ENCODE data around the gene ACSF3. TPM values are rescaled to one million over a fixed set of nuclear protein-coding genes. Genes with fewer than 3 reads are reported as not detected.

The ACSF3 gene
- total RNA-seq, 1 experiment from 2014 or later, result 74.5 TPM

GRCh38 chr16:89150981-89151380 lies 57.3 kb downstream of the ACSF3 start:
- no peak overlapping the region for H3K4me3 ChIP-seq (replicated peaks in 1 of 2; ENCODE audit: low read depth in 1 of 2, low read length in 2 of 2)
- no peak overlapping the region for H3K27ac ChIP-seq (ENCODE audit: low read depth, low read length)
- CTCF ChIA-PET, result no interaction called here
- H3K36me3 ChIP-seq (ENCODE audit: control insufficient read depth in 1 of 2, insufficient read depth in 2 of 2, low read length in 2 of 2), result peaks cover 11 to 27% of the 10 kb centered on the region in 2 experiments; a peak in 2 of 4 replicates
- peaks cover 0 to 13% of the 10 kb centered on the region in 2 experiments; a peak in 1 of 4 replicates for H3K9me3 ChIP-seq (ENCODE audit: control insufficient read depth in 1 of 2, insufficient read depth in 1 of 2, low read depth in 1 of 2, low read length in 2 of 2)
- TF ChIP-seq YY1 (IDR thresholded peaks at IDR 0.05; ENCODE audit: extremely low read depth, insufficient replicate concordance, low read depth, low read length) (no peak), ELF1 (IDR thresholded peaks at IDR 0.05; ENCODE audit: borderline replicate concordance, low read depth) (no peak), ZFX (IDR thresholded peaks at IDR 0.05) (no peak), TCF7L2 (IDR thresholded peaks at IDR 0.05; ENCODE audit: borderline replicate concordance, extremely low read depth, insufficient read depth, insufficient read length) (no peak), POLR2AphosphoS5 (IDR thresholded peaks at IDR 0.05; ENCODE audit: low read depth, low read length) (no peak), SIN3A (IDR thresholded peaks at IDR 0.05; ENCODE audit: low read depth) (no peak), ATF3 (IDR thresholded peaks at IDR 0.05) (no peak), EZH2phosphoT487 (IDR thresholded peaks at IDR 0.05; ENCODE audit: borderline replicate concordance) (no peak), EGR1 (IDR thresholded peaks at IDR 0.05; ENCODE audit: low read depth) (no peak), POLR2A (IDR thresholded peaks at IDR 0.05; ENCODE audit: borderline replicate concordance, extremely low read depth, insufficient read depth, insufficient read length) (no peak)
- TF ChIP-seq, protein P1, sequence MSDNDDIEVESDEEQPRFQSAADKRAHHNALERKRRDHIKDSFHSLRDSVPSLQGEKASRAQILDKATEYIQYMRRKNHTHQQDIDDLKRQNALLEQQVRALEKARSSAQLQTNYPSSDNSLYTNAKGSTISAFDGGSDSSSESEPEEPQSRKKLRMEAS (IDR thresholded peaks at IDR 0.05), result no peak
- TF ChIP-seq, protein P2, sequence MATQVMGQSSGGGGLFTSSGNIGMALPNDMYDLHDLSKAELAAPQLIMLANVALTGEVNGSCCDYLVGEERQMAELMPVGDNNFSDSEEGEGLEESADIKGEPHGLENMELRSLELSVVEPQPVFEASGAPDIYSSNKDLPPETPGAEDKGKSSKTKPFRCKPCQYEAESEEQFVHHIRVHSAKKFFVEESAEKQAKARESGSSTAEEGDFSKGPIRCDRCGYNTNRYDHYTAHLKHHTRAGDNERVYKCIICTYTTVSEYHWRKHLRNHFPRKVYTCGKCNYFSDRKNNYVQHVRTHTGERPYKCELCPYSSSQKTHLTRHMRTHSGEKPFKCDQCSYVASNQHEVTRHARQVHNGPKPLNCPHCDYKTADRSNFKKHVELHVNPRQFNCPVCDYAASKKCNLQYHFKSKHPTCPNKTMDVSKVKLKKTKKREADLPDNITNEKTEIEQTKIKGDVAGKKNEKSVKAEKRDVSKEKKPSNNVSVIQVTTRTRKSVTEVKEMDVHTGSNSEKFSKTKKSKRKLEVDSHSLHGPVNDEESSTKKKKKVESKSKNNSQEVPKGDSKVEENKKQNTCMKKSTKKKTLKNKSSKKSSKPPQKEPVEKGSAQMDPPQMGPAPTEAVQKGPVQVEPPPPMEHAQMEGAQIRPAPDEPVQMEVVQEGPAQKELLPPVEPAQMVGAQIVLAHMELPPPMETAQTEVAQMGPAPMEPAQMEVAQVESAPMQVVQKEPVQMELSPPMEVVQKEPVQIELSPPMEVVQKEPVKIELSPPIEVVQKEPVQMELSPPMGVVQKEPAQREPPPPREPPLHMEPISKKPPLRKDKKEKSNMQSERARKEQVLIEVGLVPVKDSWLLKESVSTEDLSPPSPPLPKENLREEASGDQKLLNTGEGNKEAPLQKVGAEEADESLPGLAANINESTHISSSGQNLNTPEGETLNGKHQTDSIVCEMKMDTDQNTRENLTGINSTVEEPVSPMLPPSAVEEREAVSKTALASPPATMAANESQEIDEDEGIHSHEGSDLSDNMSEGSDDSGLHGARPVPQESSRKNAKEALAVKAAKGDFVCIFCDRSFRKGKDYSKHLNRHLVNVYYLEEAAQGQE (IDR thresholded peaks at IDR 0.05; ENCODE audit: low read depth), result no peak
- no TSS peak for BruUV-seq (replicated peaks)
- no peak overlapping the region for H3K4me2 ChIP-seq (ENCODE audit: low read length)
- H3K4me1 ChIP-seq (ENCODE audit: control insufficient read depth in 1 of 2, insufficient read depth in 2 of 2, low read length in 2 of 2), result peaks cover 0 to 15% of the 10 kb centered on the region in 2 experiments; a peak in 2 of 4 replicates
- H2AFZ ChIP-seq (ENCODE audit: low read depth, low read length, poor library complexity, severe bottlenecking), result no peak overlapping the region
- H3K9ac ChIP-seq (ENCODE audit: low read length), result no peak overlapping the region
- no peaks in the 10 kb centered on the region for H3K9me2 ChIP-seq (ENCODE audit: insufficient read depth)
- DNase-seq (ENCODE audit: low read depth, low spot score), result no peak
- no peak for ATAC-seq
- H4K20me1 ChIP-seq (ENCODE audit: insufficient read depth), result no peaks in the 10 kb centered on the region
- H3K27me3 ChIP-seq (ENCODE audit: insufficient read depth, low read length), result no peaks in the 10 kb centered on the region
- RAD21 ChIA-PET (ENCODE audit: low non-redundant PET in 1 of 2, low total read pairs in 2 of 2, uncharacterized antibody in 2 of 2, unreplicated experiment in 2 of 2), result no interaction called here
- intact Hi-C loops (cut with micrococcal nuclease), result no loop called here
- no peaks in the 10 kb centered on the region for H3K79me2 ChIP-seq (ENCODE audit: insufficient read depth, low read length)
- POLR2A ChIA-PET, result no interaction called here
